ENCODE data around the gene NELFCD.

DNA sequence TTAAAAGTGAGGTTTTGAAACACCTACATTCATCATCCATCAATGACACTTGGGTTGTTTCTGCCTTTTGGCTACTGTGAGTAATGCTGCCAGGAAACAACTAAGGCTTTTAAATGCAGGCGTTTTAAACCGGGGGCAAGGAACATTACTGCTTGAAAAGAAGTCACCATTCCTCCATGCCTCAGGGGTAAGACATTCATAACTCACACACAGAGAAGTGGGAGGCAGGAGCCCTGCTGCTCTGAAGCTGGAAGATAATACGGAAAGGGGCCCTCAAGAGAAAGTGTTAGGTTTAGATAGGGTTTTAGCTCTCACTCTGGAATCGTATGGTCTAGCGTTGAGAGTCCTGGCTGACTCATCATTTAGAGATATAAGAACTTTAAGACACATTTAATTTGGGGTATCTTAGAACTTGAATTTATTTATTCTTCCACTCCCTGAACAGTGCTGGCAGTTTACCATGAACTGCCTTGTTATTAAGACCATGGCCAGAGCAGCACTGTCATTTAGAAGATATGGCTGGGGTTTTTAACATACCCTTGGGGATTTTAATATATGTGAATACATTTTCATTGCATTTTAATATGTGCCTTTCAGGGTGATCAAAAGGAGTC is 40.0 kb downstream of the NELFCD start:
- TF ChIP-seq ZBTB8A (tag by site-specific recombination; IDR thresholded peaks at IDR 0.05) = no peak
- TF ChIP-seq ZNF530 (tag by site-specific recombination; IDR thresholded peaks at IDR 0.05; ENCODE audit: low read depth) = no peak
- no peak for TF ChIP-seq ZNF10 (tag by site-specific recombination; IDR thresholded peaks at IDR 0.05)
- TF ChIP-seq KLF1 (tag by site-specific recombination; IDR thresholded peaks at IDR 0.05) = no peak
- TF ChIP-seq ZNF654 (tag by site-specific recombination; IDR thresholded peaks at IDR 0.05; ENCODE audit: low read depth) = no peak
- TF ChIP-seq, protein P1, sequence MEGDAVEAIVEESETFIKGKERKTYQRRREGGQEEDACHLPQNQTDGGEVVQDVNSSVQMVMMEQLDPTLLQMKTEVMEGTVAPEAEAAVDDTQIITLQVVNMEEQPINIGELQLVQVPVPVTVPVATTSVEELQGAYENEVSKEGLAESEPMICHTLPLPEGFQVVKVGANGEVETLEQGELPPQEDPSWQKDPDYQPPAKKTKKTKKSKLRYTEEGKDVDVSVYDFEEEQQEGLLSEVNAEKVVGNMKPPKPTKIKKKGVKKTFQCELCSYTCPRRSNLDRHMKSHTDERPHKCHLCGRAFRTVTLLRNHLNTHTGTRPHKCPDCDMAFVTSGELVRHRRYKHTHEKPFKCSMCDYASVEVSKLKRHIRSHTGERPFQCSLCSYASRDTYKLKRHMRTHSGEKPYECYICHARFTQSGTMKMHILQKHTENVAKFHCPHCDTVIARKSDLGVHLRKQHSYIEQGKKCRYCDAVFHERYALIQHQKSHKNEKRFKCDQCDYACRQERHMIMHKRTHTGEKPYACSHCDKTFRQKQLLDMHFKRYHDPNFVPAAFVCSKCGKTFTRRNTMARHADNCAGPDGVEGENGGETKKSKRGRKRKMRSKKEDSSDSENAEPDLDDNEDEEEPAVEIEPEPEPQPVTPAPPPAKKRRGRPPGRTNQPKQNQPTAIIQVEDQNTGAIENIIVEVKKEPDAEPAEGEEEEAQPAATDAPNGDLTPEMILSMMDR (tag by site-specific recombination; IDR thresholded peaks at IDR 0.05) = no peak

Data from HEK293 (cell line).